ENCODE measurements around the gene CRADD. TPM values are rescaled to one million over a fixed set of nuclear protein-coding genes. Genes with fewer than 3 reads are reported as not detected.

The CRADD gene
- total RNA-seq, 1 donor, result 17.2 TPM

DNA sequence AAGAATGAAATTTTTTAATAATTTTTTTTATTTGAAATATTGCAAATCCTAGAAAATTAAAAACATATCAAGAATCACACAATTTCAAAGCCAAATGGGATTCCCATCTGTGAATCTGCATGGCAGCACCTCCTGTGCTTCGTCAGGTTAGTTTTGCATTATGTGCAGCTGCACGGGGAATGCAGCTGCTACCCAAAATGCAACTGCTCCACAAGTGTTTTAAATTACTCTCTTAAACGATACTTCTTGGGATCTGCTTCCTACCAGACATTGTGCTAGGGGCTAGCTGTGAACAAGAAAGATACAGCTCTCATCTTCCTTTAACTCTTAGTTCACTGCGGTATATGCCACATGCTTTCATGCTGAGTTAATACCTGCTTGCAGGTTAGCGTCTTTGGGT, 154.2 kb downstream of the CRADD start:
- no peak for DNase-seq (ENCODE audit: low read depth in 2 of 3, low spot score in 2 of 3)

DNA sequence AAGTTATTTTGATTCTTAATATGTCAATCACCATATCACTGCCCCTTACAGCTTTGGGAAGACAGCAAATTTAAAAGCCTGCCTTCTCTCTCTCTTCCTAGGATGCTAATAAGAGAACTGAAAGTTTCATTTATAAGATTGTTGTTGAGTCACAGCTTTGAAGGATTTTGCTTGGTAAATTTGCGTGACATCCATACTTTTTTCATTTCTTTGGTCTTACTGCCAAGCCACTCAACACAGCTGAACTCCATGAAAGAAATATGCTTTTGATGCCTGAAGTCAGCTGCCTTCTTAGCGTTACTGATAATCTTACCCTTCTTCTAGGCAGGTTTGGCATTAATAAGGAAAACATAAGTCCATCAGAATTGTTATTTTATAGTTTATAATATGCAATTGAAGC, 155.0 kb downstream of the CRADD start:
- no peak for DNase-seq (ENCODE audit: low read depth in 2 of 3, low spot score in 2 of 3)

DNA sequence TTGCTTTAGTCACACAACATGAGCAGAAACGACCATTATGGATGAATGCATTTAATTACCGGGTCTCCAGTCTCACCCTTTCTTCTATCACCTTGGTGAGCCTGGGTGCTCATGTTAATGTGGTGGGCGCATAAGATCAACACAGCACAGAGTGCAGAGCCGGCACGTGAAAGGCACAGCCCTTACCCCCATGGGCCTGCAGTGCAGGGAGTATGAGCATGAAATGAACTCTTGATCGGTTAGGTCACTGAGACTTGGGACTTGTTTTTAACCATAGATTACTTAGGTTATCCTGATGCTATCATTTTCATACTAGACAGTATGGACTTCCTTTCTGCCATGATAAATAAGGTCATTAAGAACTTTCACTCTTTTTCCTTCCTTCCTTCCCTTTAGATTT, 156.8 kb downstream of the CRADD start:
- DNase-seq (ENCODE audit: low read depth in 2 of 3, low spot score in 2 of 3), result no peak

DNA sequence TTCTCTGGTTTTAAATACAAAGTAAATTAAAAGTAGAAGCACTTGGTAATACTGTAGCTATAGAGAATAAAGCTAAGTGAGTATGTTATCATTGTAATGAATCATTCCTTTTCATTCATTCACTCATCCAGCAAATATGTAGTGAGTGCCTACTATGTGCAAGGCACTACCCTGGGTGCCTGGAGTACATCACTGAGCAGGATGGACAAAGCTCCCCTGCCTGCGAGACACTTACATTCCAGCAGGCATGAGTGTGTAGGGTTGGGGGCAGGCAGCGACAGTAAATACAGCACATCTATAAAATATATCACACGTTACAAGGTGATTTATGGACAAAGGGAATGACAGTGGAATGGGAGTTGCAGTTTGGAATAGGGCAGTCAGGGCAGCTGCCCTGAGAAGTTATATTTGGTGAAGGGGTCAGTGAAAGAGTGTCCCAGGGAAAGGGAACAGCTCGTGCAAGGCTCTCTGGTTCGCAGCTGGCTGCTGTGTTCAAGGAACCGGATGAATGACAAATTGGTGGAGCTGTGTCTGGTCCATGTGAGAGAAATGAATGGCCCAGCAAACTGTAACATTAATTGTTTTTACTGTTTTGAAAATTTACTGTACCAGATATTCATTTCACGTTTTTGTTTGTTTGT, 159.6 kb downstream of the CRADD start:
- DNase-seq (ENCODE audit: low read depth in 2 of 3, low spot score in 2 of 3), result no peak

DNA sequence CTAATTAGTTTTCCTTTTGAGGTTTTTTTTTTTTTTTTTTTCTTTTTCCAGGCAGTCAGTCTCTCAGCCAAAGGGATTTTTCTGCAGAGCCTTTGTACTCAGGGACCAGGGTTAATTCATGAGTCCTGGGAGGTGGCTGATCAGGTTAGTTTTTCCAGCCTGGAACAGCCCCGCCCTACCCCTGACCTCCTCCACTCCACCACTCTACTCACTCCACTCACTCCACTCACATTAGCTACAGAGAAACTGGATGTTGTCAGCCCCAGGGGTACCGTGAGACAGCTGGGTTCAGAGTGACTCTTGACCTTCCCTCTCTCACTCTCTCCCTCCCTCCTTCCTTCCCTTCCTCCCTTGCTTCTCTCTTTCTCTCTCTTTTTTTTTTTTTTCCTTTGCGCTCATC, 161.0 kb downstream of the CRADD start:
- no peak for DNase-seq (ENCODE audit: low read depth in 2 of 3, low spot score in 2 of 3)

DNA sequence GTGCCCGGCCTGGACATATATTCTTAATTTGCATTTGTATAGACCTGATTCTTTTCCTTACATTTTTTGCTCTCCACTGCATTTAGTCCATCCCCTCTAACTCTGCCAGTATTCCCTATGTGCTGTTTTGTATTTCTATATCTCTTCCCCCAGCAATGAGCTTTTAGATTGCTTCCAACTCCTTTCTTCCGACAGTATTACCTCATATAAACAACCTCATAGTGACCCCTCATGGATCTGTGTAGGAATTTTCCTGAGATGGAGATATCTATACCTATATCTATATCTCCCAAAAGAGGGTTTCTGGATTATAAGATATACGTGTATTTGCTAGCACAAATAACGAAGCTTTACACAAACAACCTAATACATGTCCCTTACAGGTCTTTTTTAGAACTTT, 161.9 kb downstream of the CRADD start:
- no peak for DNase-seq (ENCODE audit: low read depth in 2 of 3, low spot score in 2 of 3)

DNA sequence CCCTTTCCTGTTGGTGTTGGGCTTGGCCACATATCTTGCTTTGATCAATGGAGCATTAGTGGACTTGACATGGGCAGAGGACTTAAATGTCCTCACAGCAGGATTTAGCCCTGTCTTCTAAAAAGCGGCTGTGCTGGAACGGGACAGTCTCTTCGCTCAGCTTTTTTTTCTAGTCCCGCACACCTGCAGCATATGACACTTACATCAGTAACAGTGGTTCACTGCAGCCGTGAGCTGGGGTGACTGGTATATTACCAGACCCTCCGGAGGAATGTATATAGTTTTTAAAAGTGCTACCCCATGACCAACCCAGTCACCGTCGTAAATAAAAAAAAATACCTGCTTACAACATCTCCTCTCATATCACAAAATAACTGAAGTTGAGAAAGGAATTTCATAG, 164.5 kb downstream of the CRADD start:
- no peak for DNase-seq (ENCODE audit: low read depth in 2 of 3, low spot score in 2 of 3)

DNA sequence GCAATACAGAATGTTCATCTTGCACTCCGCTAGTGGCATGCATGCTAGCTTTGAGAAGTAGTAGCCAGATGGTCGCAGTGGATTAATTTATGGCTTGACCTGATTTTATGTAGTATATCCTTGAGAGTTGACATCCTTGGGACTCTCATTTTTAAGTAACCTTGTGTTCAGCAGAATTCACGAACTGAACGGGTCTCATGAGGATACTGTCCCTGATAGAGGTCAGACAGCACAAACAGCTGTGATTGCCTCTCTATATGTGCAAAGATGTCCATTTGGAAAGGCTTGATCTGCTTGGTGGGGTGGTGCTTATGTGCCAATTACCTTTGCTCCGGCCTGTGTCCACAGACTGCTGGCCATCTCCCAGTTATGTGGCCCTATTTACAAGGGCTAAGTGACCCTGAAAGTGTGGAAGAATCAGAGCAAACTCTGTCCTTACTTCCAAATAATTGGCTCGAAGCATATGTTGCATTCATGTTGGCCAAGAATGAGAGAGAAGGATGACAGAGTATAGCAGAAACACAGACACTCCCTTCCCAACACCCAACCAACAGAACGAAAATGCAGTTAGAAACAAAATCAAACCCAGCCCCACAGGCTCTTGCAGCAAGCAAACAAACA, 167.1 kb downstream of the CRADD start:
- no peak for DNase-seq (ENCODE audit: low read depth in 2 of 3, low spot score in 2 of 3)

DNA sequence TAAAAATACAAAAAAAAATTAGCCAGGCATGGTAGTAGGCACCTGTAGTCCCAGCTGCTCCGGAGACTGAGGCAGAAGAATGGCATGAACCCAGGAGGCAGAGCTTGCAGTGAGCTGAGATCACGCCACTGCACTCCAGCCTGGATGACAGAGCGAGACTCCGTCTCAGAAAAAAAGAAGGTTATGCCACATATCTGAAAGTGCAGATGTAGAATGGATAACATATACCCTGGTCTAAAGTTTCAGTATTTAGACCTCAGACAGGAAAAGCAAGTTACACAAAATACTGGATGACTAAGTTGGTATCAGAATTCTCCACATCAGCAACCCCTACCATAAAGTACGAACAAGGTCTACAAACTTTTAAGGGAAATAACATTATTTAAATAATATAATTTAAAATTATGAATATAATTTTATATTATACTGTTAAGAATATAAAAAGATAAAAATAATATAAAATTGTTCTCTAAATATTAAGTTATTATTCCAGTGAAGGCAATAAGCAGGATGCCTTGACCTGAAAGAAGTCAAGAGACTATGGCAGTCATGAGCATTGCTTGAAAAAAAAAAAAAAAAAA, 169.9 kb downstream of the CRADD start:
- no peak for DNase-seq (ENCODE audit: low read depth in 2 of 3, low spot score in 2 of 3)

DNA sequence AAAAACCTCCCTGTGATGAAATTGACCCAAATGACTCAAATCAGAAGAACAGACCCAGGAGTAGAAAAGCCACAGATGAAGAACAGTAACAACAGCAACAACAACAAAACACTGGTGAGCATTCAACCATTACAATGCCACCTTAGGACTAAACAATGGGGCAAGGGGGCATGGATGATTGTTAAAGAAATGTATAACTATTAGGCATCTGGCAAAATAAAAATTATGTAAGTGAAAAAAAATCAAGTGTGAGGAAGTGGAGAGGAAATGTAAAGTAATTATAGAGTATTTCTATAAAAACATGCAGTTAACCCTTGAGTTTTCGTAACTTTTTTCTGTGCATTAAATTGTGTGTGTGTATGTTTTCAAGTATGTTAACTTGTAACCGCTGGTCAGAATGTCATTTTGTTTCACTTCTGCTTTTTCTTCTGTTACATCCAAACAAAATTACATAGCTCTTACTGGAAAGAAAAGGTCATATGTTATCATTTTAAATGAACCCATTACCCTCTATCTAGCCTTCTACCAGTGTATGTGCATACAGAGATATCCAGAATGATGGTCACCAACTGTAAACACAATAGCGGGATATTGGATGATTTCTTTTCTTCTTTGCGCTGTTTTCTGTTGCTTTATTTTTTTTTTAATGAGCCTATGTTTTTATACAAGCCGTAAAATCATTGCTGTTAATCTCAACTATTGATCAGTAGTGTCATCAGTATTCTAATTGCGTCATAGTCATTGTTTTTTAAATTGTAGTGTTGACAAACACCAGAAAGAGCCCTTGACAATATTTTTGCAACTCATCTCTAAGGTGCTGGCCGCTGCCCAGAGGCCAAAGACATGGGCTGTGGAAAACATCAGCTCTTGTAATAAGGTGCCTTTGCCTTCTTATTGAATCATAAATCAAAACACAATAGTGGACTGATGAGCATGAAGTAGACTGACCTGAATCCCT, 170.6 kb downstream of the CRADD start:
- peak in 1 of 3 donors; percentile 75 for DNase-seq (ENCODE audit: low read depth in 2 of 3, low spot score in 2 of 3)

DNA sequence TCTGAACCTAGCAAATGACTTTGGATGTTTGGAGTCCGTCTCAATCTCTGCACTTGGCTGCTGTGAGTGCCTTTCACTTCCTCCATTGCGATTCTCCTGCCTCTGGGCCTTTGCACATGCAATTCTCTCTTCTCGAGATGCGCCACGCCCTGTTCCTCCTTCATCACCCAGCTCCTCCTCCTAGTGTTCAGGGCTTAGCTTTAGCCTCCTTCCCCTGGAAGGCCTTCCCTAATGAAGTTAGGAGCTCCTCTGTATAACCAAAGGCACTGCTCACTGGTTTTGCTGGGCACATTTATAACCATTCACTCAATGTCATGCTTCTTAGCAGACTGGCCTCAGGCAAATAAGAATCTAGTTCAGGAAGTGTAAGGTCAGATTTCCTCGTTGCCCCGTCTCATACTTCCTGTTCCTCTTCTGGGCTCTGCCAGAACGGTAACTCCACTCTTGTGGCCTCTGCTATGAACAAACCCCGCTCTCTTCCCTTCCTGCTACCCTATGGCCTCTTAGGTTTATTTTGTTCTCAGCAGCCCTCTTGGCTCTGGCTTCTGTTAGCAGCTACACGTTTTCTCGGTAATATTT, 171.4 kb downstream of the CRADD start:
- peak in 2 of 3 donors; percentile 25 to 65 for DNase-seq (ENCODE audit: low read depth in 2 of 3, low spot score in 2 of 3)

DNA sequence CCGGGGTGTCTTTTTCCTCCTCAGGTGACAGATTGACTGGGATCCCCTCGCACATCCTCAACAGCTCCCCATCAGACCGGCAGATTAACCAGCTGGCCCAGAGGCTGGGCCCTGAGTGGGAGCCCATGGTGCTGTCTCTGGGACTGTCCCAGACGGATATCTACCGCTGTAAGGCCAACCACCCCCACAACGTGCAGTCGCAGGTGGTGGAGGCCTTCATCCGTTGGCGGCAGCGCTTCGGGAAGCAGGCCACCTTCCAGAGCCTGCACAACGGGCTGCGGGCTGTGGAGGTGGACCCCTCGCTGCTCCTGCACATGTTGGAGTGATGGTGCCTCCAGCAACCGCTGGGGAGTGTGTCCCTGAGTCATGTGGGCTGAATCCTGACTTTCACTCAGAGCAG, 172.8 kb downstream of the CRADD start:
- DNase-seq (ENCODE audit: low read depth in 2 of 3, low spot score in 2 of 3), result no peak

DNA sequence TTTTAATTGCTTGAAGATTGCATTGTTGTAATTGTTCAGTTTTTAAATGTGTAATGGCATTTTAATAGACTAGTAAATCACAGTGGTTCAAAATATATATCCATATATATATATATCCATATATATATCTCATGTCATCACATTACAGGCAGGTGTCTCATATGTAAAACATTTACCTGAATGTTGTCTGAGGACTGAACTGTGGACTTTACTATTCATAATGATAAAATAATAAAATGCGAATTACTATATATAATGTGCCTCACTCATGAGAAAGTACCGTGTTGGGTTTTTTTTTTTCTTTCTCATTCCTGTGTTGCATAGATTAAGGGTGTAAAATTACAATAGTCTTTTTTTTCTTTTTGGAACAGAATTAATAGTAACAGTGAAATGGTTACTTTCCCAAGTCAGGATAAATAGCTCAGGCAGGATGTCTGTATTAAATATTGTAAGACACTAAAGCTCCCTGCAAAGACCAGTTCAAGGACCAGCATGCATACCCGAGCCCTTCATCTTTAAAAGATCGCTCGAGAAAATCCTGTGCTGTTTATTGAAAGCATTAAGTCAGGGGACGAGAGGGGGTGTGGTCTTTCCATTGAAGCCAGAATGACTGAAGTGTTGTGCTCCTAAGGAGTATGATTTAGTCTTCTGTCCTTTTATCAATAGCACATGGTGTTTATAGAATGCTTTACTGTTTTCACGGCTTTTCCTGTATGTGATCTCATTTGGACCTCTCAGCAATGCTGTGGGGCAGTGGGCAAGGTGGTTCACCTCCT, 173.5 kb downstream of the CRADD start:
- no peak for DNase-seq (ENCODE audit: low read depth in 2 of 3, low spot score in 2 of 3)

DNA sequence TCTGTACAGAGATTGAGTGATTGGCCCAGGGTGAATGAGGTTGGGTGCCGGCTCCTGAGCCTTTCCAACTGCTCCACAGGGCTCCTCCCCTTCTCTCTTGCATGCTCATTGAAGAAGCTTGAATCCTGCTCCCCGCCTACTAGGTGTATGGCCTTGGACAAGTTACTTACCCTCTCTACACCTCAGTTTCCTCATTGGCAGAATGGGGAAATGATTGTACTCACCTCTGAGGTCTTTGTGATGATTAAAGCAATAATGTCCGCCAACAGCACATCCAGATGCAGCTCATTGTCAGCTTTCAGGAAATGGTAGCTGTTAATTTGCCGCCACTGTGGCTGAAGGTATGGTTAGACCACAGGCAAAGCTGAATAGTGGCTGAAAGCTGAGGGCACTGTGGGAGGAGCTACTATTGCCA, 174.1 kb downstream of the CRADD start:
- DNase-seq (ENCODE audit: low read depth in 2 of 3, low spot score in 2 of 3), result peak in 2 of 3 donors; percentile 47 to 83

DNA sequence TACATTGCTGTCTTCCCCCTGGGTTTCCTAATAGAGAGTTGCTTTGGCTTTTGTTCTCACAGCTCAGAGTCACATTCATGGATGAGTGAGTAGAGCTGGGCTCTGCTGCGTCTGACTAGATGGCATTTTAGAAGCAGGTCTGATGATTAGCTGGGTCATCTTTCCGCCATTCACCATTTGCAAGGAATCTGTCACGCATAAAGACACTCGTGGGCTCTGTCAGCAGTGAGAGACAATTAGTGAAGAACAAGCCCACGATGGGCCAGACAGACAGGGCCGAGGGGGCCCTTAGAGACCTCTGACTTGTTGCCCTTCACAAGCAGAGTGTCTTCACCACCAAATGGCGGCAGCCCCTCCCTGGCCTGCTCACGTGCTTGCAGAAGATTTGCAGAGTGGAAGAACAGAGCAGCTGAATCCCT, 175.0 kb downstream of the CRADD start:
- DNase-seq (ENCODE audit: low read depth in 2 of 3, low spot score in 2 of 3), result no peak

DNA sequence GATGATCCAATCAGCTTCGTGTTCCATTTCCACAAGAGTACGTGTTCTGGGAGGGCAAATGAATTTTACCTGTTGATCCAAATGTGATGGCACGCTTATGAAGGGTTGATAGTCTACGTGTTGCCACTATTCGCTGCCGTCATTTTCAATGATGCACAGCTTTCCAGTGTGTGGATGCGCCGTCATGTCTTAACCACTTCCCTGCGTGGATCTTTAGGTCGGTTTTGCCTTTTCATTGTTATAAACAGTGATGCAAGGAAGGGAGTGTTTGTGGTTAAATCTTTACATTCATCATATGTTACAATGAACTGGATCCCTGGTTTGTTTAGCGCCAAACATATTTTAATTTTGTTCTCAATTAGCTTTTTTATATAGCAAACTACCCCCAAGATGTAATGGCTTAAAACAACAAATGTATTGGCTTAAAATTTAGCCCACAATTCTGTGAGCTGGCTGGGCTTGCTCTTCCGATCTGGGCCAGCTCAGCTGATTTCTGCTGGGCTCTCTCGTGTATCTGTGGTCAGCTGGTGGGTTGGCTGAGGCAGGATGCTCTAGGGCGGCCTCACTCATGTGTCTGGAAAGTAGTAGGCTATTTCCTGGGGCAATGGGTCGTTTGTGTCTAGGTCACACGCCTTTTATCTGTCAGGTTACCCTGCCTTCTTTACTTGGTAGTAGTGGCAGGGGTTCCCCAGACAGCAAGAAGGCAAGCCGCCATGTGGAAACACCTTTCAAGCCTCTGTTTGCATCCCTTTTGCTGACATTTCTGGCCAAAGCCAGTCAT, 176.7 kb downstream of the CRADD start:
- DNase-seq (ENCODE audit: low read depth in 2 of 3, low spot score in 2 of 3), result no peak

DNA sequence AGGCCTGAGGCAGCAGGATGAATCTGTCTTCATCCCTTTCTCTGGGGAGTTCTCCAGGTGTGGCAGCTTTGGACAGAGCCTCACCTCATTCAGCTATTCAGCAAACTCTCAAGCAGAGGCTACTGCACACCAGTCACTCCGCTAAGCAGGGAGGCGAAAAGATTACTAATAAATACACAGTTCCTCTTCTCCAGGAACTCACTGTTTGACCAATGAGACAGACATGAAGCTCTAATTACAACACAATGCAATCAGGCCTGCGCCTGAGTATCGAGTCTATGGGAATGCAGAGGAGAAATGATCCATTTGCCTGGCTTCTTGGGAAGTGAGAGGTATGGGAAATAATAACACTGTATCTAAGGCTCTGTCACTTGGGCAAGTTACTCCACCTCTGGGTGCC, 178.1 kb downstream of the CRADD start:
- no peak for DNase-seq (ENCODE audit: low read depth in 2 of 3, low spot score in 2 of 3)

DNA sequence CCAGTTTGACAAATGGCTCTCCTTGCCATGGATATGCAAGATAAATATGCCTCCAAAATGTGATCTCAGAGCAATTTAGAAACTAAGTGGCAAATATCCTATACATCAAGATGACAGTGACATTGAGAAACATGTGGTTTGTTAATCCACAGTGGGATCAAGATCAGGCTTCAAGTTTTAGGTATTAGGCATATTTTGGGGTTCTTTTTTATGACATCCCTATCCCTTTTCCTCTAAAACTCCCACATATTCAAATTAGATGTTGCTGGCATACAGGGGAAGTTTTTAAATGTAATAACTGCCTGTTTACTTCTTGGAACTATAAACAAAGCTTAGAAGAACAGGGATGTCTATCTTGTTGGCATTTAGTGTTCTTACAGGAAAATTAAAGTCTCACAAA, 179.4 kb downstream of the CRADD start:
- DNase-seq (ENCODE audit: low read depth in 2 of 3, low spot score in 2 of 3), result no peak

DNA sequence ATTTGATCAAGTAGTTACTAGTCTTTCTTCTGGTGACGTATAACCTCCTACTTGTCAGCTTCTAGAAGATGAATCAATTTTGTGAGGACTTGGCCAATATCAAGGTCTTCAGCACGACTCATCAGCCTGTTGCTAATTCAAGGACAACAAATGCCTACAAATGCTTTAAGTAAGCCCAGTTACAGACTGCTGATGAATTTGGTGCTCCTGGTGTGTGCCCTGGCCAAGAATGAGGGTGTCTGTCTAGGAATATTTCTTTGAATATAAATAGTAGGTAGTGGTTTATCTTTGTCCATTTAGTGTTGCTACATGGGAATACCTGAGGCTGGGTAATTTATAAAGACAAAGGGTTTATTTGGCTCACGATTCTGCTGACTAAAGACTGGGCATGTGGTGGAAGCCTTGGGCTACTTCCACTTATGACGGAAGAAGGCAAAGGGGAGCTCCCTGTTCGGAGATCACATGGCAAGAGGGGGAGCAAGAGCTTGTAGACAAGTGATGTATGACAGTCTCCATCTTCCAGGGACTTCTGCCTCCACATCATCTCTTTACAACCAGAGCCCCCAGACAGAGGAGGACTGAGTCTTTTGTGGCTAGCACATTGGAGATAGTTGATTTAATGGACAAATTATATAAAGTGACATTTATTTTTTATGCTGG, 180.2 kb downstream of the CRADD start:
- DNase-seq (ENCODE audit: low read depth in 2 of 3, low spot score in 2 of 3), result no peak

Measured in hematopoietic multipotent progenitor cell (in vitro differentiated cells).